Measurements from ENCODE around the gene SLC5A5.
"Not testable (repeated sequence)": the region's sequence is repeated elsewhere in the genome, so short reads cannot be mapped to it uniquely, and the experiment has no call there.

- not testable (repeated sequence) for TF ChIP-seq CTCF (IDR thresholded peaks at IDR 0.05; ENCODE audit: insufficient read depth, low read depth, low read length); EZH2 (IDR thresholded peaks at IDR 0.05; ENCODE audit: insufficient read depth, low read length)
Measured at GRCh38 chr19:17887221-17887620, 15.5 kb downstream of the SLC5A5 start.

Measured in astrocyte (in vitro differentiated cells and primary cell).